Measurements from ENCODE around the gene MEX3C.

- no peak for TF ChIP-seq CTCF (IDR thresholded peaks at IDR 0.05; ENCODE audit: low read length)
- no peak for TF ChIP-seq EZH2 (IDR thresholded peaks at IDR 0.05; ENCODE audit: borderline replicate concordance, low read length)
Measured at GRCh38 chr18:51169731-51170130, 27.8 kb downstream of the MEX3C start.

Measured in OCI-LY1 (cell line).